Activated CD8-positive, alpha-beta memory T cell treated with anti-CD3 and anti-CD28 coated beads, Interleukin-2, amount 10 ng/mL, durations not matched to agents 7 days and 5 days (primary cell): ENCODE measurements around the gene KCNJ12. TPM values are rescaled to one million over a fixed set of nuclear protein-coding genes. Genes with fewer than 3 reads are reported as not detected.

Experiments
- ATAC-seq: fragments of 150-1000 bp; cut with Tn5 transposase; one replicate; pipeline ENCODE4 v1.10.0; 2021; ENCODE audit warnings: moderate library complexity
- CTCF ChIA-PET: fragments of 350-600 bp; sonication (Branson Sonifier 250); formaldehyde crosslinking; loops from one replicate; lab custom pipeline; 2021; ENCODE audit warnings: antibody characterized with exemption; lab: Charles Lee
- DNase-seq: peaks from one replicate; pipeline ENCODE4 v3.0.0-alpha.2; 2020
- H3K27ac Mint-ChIP-seq: one replicate; pipeline ENCODE4 v1.8.0; 2021; ENCODE audit warnings: mild to moderate bottlenecking, mixed read lengths
- H3K27me3 Mint-ChIP-seq: one replicate; pipeline ENCODE4 v1.8.0; 2021; ENCODE audit warnings: mixed read lengths
- H3K36me3 Mint-ChIP-seq: one replicate; pipeline ENCODE4 v1.8.0; 2021; ENCODE audit warnings: mild to moderate bottlenecking, mixed read lengths
- H3K4me1 Mint-ChIP-seq: one replicate; pipeline ENCODE4 v1.8.0; 2021; ENCODE audit warnings: mixed read lengths
- H3K4me3 Mint-ChIP-seq: one replicate; pipeline ENCODE4 v1.8.0; 2021; ENCODE audit warnings: mild to moderate bottlenecking, moderate library complexity, mixed read lengths
- H3K9me3 Mint-ChIP-seq: one replicate; pipeline ENCODE4 v1.8.0; 2022; ENCODE audit warnings: low read depth, mixed read lengths
- total RNA-seq, 2 experiments: library from RNA; stranded (reverse); gene quantifications; one replicate each; pipeline ENCODE4 v1.2.3, GENCODE V29; 2021

Gene KCNJ12
- total RNA-seq, 2 experiments from 2014 or later, result not detected

DNA sequence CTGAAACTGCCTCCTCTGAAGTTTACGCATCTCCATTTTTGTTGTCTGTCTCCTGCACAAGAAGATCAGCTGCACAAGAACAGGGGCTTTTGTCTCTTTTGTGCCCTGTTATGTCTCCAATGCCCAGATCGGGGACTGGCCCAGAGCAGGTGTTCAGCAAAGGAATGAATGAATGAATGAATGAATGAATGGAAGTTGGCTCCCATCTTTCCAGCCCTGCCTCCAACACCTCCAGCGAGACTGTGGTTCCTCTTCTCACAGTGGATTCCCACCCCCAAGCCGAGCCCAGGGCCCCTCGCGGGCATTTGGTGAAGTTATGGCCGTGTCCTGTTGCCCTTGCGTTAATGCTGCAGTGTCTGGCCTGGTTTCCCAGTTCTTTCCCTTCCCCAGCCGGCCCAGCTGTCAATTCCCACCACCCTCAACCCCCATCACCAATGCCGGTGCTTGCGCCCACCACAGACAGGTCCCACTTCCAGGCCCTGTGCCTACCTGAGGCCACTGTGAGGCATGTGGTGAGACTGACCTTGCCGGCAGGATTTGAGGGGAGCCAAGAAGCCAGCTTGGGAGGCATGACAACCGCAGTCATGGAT is 21.3 kb upstream of the KCNJ12 start:
- Mint-ChIP-seq H3K27me3 (no peaks in the 10 kb centered on the region), H3K4me1 (no peaks in the 10 kb centered on the region), H3K27ac (no peak overlapping the region), H3K4me3 (no peak overlapping the region), H3K36me3 (no peaks in the 10 kb centered on the region), H3K9me3 (no peaks in the 10 kb centered on the region)
- ATAC-seq (no peak), DNase-seq (no peak)
- CTCF ChIA-PET, result no interaction called here

DNA sequence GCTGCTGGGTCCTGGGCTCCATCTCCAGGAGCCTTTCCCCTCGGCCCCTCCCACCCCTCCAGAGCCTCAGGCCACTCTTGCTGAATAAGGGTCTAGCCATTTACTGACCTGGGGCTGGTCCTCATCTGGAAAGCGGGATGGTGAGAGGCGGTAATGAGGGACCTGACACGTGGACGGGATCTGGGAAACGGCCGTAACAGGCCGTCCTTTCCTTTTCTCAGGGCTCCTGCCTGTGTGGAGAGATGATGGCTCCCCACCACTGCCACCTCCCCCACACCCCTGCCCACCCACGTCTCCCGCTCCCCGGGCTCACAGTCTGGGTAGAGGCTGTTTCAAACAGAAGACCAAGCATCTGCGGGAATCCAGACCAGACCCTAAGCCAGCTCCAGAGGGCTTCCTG is 20.6 kb upstream of the KCNJ12 start:
- no peaks in the 10 kb centered on the region for H3K27me3 Mint-ChIP-seq
- H3K36me3 Mint-ChIP-seq, result no peaks in the 10 kb centered on the region
- H3K4me1 Mint-ChIP-seq, result no peaks in the 10 kb centered on the region
- no peak overlapping the region for H3K4me3 Mint-ChIP-seq
- ATAC-seq, result no peak
- no peak overlapping the region for H3K27ac Mint-ChIP-seq
- H3K9me3 Mint-ChIP-seq, result no peaks in the 10 kb centered on the region
- DNase-seq, result no peak
- CTCF ChIA-PET, result no interaction called here

DNA sequence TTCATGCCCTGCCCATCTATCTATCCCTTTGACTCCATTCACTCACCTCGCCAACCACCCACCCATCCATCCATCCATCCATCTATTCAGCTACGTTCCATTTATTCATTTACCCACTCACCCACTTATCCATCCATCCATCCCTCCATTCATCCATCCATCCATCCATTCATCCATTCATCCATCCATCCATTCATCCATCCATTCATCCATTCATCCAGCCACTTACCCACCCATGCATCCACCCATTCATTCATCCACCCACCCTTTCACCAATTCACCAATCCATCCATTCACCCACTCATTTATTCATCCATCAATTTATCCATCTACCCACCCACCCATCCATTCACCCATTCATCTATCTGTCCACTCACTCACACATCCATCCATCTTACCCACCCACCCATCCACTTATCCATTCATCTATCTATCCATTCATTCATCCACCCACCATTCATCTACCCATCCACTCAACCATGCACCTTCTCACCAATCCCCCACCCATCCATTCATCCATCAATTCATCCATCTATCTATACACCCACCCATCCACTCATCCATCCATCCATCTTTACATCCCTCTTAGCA is 19.5 kb upstream of the KCNJ12 start:
- Mint-ChIP-seq H3K27ac (no peak overlapping the region), H3K36me3 (no peaks in the 10 kb centered on the region), H3K4me3 (no peak overlapping the region), H3K4me1 (no peaks in the 10 kb centered on the region), H3K27me3 (no peaks in the 10 kb centered on the region), H3K9me3 (no peaks in the 10 kb centered on the region)
- ATAC-seq (no peak), DNase-seq (no peak)
- CTCF ChIA-PET, result no interaction called here

DNA sequence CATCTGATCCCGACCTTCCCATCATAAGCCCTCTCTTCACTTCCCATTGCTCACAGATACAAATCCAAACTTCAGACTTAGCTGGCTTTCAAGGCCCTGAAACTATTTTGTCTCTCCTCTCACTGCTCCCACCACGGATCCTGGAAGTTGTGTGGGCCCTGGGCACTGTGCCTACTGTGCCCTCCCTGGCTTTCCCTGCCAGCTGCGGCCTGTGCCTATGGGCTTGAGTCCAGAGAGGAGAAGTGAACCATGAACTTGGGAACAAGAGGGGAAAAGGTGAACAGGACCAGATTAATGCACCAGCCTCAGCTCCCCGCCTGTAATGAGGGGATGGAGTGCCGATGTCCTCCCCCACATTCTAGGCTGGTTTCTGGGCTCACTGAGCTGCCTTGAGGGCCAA is 18.9 kb upstream of the KCNJ12 start:
- Mint-ChIP-seq H3K4me1 (no peaks in the 10 kb centered on the region), H3K27ac (no peak overlapping the region), H3K27me3 (no peaks in the 10 kb centered on the region), H3K36me3 (no peaks in the 10 kb centered on the region), H3K9me3 (no peaks in the 10 kb centered on the region), H3K4me3 (no peak overlapping the region)
- DNase-seq (no peak), ATAC-seq (no peak)
- CTCF ChIA-PET, result no interaction called here

DNA sequence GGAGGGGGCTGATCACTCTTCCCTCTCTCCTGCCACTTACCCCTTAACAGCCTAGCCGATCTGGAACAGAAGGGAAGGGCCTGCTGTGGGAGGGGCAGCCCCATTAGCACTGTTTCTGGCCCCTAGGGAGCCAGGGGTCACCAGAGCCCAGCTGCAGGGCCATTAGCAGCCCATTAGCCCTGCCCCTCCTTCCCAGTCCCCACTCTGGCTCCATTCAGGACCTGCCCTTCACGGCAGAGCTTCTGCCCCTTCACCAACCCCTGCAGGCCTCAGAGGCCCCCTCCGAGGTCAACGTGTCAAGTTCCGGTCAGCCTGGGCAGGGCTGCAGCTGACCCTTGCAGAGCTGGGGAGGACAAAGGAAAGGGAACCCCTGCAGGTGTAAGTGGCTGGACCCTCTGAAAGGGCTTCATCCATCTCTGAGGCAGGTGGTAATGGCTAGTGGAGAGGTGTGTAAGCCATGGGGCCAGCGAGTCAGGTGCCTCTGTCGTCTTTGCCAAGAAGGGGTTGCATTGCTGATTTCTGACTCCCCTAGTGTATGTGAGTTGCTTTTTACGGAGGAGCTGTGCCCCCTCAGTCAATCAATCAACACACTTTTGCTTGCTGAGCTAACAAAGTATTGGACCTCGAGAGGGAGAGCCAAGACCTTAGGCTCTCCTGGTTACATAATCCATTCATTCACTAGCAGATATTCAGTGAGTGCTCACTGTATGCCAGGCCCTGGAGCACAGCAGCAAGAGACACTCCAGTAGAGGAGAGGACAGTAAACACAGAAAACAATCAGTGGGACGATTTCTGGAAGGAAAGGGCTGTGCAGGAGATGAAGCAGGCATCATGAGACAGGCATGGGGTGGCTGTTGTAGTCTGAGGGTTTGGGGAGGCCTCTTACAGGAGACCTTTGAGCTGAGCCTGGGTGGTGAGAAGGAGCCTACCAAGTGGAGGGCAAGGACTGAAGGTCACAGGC is 18.2 kb upstream of the KCNJ12 start:
- no peaks in the 10 kb centered on the region for H3K27me3 Mint-ChIP-seq
- DNase-seq, result no peak
- no peaks in the 10 kb centered on the region for H3K9me3 Mint-ChIP-seq
- H3K27ac Mint-ChIP-seq, result no peak overlapping the region
- H3K4me1 Mint-ChIP-seq, result no peaks in the 10 kb centered on the region
- no peaks in the 10 kb centered on the region for H3K36me3 Mint-ChIP-seq
- no peak overlapping the region for H3K4me3 Mint-ChIP-seq
- ATAC-seq, result no peak
- CTCF ChIA-PET, result no interaction called here

DNA sequence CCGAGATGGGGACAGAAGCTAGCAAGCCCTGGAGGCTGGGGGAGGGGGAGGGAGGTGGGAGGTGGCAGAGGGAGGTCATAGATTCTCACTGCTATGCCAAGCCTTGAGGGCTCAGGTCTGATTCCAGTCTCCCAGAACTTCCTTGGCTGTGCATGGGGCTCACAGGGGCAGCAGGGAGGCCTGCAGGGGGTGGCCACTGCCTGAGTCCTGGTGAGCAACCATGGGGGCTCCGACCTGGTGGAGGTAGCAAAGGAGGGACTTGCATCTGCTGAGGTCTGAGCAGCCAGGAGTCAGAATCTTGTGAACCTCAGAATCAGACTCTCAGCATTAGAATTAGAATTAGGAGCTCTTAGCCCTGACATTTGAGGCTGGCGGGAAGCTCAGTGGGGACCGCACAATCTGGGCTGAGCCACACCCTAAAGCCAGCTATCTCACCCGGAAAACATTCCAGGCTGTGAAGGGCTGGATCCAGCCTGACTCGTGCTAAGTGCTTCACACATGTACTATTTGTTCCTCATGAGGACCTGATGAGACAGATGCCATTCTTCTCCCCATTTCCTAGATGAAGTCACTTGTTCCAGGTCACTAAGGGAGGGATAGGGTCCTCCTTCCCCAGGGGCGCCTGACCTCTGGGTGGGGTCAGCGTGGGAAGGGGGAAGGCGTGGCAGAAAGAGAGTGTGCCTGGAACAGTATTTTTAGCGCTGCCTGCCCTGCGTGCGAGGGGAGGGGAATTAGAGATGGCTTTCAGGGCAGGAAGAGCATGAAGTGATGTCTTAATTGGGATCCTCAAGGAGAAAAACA is 17.3 kb upstream of the KCNJ12 start:
- no peak overlapping the region for H3K27ac Mint-ChIP-seq
- H3K4me1 Mint-ChIP-seq, result no peaks in the 10 kb centered on the region
- DNase-seq, result no peak
- ATAC-seq, result no peak
- H3K27me3 Mint-ChIP-seq, result no peaks in the 10 kb centered on the region
- no peak overlapping the region for H3K4me3 Mint-ChIP-seq
- CTCF ChIA-PET, result no interaction called here
- no peaks in the 10 kb centered on the region for H3K9me3 Mint-ChIP-seq
- H3K36me3 Mint-ChIP-seq, result no peaks in the 10 kb centered on the region

DNA sequence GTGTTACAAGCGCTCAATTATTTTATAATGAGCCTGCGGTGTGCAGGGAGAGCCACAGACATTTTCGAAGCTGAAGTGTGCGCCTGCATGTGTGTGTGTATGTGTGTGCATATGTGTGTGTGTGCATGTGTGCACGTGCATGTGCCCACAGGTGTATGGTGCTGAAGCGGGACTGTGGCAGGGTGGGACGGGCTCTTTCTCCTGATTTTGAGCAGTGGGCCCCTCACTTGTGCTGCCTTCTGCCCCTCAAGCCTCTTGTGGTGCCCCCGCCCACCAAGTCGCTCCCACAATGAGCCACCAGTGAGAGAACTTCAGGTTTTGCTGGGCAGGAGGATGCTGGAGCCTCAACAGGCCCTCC is 16.7 kb upstream of the KCNJ12 start:
- Mint-ChIP-seq H3K9me3 (no peaks in the 10 kb centered on the region), H3K4me3 (no peak overlapping the region), H3K27me3 (no peaks in the 10 kb centered on the region), H3K4me1 (no peaks in the 10 kb centered on the region), H3K27ac (no peak overlapping the region), H3K36me3 (no peaks in the 10 kb centered on the region)
- CTCF ChIA-PET, result no interaction called here
- ATAC-seq (no peak), DNase-seq (no peak)

DNA sequence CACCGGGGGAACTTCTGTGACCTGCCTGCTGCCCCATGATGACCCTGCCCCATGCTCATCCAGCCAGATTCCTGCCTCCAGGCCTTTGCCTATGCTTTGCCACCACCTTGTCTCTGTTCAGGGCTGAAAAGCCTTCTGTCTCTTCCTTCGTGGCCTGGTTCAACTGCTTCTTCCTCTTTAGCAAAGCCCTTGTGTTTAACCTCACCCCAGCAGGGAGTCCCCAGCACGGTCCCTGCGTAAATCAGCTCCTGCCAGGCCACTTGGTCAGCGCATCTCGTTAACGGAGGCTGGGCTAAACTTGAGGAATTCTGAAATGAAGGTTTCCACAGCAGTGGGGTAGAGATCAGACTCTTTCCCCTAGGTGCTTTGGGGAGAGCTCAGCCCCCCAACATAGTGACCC is 16.1 kb upstream of the KCNJ12 start:
- Mint-ChIP-seq H3K27ac (no peak overlapping the region), H3K36me3 (no peaks in the 10 kb centered on the region), H3K4me1 (no peaks in the 10 kb centered on the region), H3K4me3 (no peak overlapping the region), H3K9me3 (no peaks in the 10 kb centered on the region), H3K27me3 (no peaks in the 10 kb centered on the region)
- CTCF ChIA-PET, result no interaction called here
- ATAC-seq (no peak), DNase-seq (no peak)

DNA sequence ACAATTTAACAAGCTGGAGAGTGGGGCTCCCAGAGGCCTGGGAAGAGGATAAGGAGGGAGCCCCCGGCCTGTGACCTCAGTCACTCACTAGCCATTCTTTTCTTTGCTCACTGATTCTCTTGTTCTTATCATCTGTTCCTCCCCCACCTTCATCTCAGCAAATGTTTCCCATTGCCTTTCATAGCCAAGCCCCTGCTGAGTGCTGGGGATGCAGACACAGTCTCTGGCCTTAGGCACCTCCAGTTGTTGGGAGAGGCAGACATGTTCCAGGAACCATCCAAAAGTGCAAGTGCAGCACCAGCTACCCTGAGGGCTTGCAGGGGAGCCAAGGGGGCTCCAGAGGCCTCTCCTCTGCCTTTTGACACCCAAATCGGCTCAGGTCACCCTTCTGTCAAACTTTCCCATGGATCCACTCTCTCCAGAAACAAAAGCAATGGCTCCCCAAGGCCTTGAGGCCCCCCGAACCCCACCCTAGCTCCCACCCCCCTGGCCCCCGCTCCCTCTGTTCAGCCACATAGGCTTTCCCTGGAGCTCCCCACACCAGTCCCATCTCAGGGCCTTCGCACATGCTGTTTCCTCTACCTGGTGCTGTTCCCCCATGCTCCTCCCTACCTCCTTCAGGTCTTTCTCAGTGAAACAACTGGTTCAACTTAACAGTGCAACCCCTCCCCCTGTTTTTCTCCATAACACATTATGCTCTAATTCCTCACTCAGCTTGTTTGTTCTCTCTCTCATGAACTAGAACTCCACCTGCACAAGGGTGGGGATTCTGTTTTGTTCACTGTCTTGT is 14.9 kb upstream of the KCNJ12 start:
- Mint-ChIP-seq H3K27ac (no peak overlapping the region), H3K4me1 (no peaks in the 10 kb centered on the region), H3K27me3 (no peaks in the 10 kb centered on the region), H3K9me3 (no peaks in the 10 kb centered on the region), H3K4me3 (no peak overlapping the region), H3K36me3 (no peaks in the 10 kb centered on the region)
- ATAC-seq (no peak), DNase-seq (no peak)
- CTCF ChIA-PET, result no interaction called here

DNA sequence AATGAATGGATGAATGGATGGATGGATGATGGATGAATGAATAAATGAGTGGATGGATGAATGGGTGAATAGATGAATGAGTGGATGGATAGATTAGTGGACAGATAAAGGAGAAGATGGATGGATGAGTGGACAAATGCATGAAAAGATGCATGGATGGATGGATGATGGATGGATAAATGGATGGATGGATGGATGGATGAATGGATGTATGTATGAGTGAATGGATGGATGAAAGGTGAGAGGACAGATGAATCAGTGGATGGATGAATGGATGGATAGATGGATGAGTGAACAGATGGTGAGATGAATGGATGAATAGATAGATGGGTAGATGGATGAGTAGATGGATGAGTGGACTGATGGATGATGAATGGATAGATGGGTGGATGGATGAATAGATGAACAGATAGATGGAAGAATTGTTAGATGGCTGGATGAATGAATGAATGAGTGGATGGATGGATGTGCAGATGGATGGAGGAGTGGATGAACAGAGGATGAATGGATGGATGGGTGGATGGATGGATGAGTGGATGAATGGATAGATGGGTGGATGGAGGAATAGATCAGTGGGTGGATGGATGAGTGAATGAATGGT is 13.7 kb upstream of the KCNJ12 start:
- Mint-ChIP-seq H3K36me3 (no peaks in the 10 kb centered on the region), H3K4me3 (no peak overlapping the region), H3K4me1 (no peaks in the 10 kb centered on the region), H3K27ac (no peak overlapping the region), H3K9me3 (no peaks in the 10 kb centered on the region), H3K27me3 (no peaks in the 10 kb centered on the region)
- DNase-seq, result no peak
- CTCF ChIA-PET, result no interaction called here
- no peak for ATAC-seq

DNA sequence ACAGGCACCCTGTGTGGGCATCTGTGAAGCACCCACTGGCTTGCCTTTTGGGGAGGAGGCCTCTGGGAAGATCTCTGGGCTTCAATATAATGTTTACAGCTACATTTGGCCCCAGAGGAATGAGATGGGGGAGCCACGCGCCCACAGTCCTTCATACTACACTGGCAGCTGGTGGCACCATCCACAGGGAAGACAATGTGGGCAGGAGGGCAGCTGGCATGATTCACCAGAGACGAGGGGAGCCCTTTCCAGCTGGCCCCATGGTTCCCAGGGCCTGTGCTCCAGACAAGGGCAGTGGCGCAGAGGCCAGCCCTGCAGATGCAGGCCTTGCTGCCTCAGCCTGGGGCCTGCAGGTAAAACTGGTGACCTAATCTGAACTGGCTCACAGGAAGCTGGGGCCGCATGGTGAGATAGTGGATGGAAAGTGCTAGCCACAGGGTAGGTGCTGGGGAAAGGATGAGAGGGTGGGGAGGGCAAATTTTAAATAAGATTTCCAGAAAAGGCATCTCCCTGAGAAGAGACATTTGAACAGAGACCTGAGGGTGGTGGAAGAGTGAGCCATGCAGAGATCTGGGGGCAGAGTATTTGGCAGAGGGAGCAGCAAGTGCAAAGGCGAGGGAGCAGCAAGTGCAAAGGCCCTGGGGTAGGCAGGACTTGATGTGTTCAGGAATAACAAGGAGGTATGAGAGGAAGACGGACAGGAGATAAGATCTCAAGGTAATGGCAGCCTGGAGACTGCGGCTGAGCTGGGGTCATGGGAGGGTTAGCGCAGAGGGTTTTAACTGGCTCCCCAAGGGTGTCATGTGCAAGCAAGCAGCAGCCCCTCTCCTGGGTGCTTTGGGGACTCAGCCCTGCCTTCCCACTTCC is 12.1 kb upstream of the KCNJ12 start:
- Mint-ChIP-seq H3K4me3 (no peak overlapping the region), H3K4me1 (no peaks in the 10 kb centered on the region), H3K27me3 (peaks cover 2% of the 10 kb centered on the region), H3K36me3 (no peaks in the 10 kb centered on the region), H3K27ac (no peak overlapping the region), H3K9me3 (no peaks in the 10 kb centered on the region)
- ATAC-seq, result no peak
- CTCF ChIA-PET, result no interaction called here
- DNase-seq, result no peak

DNA sequence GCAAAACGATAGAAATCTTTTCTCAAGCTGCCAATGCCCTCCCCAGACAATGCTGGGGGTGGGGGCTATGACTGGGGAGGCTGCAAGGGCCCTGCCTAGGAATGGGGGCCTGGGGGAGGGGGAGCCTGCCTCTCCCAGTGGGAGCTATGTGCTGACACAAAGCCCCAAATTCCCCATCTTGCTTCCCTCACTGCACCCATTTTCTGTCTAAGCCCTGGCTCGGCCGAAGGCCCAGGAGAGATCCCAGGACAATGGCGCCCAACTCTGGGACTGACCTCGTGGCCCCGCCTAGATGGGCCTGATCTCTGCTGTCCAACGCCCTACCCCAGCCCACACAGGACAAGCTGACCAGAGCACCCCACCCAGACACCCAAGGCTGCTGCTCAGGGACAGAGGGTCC is 11.1 kb upstream of the KCNJ12 start:
- H3K27me3 Mint-ChIP-seq, result peaks cover 2% of the 10 kb centered on the region
- CTCF ChIA-PET, result no interaction called here
- H3K9me3 Mint-ChIP-seq, result no peaks in the 10 kb centered on the region
- DNase-seq (no peak), ATAC-seq (no peak)
- no peak overlapping the region for H3K27ac Mint-ChIP-seq
- no peaks in the 10 kb centered on the region for H3K4me1 Mint-ChIP-seq
- H3K36me3 Mint-ChIP-seq, result no peaks in the 10 kb centered on the region
- no peak overlapping the region for H3K4me3 Mint-ChIP-seq
